Measurements from ENCODE around the gene RNF214.
"Not testable (repeated sequence)": the region's sequence is repeated elsewhere in the genome, so short reads cannot be mapped to it uniquely, and the experiment has no call there.

The RNF214 gene

GRCh38 chr11:117230999-117231841, 1.3 kb upstream of the RNF214 start:
- peak; percentile 39 for DNase-seq (ENCODE audit: low read depth, low spot score)

- DNase-seq (ENCODE audit: low read depth, low spot score) = no peak
Observed at GRCh38 chr11:117231842-117232091, 704 bp upstream of the RNF214 start, which contains the start of gene PCSK7. PCSK7 (minus strand) TSS chr11:117232073; CDS start chr11:117229844, 2,229 bp downstream.

GRCh38 chr11:117232911-117233409, 489 bp downstream of the RNF214 start:
- DNase-seq (ENCODE audit: low read depth, low spot score) = peak; percentile 31

- no peak for DNase-seq (ENCODE audit: low read depth, low spot score)
Observed at GRCh38 chr11:117238221-117238620, 5.8 kb downstream of the RNF214 start.

DNA sequence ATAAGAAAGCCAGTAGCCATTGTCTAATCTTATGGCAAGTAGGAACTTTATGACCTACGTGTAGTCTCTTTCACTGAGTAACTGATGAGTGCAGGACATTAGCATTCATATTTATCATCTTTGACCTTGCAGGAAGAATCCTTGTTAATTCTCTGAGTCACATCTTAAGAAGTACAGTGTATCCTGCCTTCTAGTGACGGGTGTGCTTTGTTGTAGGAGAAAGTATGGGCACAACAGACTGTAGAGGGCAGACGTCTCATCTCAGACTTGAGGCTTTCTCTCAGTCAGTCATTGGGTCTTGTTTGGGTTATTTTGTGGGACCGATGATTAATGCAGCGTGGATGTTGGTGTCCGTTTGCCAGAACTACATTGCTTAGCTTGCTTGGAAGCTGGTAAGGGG, 6.8 kb downstream of the RNF214 start:
- DNase-seq (ENCODE audit: low read depth, low spot score) = no peak

- no peak for DNase-seq (ENCODE audit: low read depth, low spot score)
Observed at GRCh38 chr11:117248341-117248740, 15.9 kb downstream of the RNF214 start.

DNA sequence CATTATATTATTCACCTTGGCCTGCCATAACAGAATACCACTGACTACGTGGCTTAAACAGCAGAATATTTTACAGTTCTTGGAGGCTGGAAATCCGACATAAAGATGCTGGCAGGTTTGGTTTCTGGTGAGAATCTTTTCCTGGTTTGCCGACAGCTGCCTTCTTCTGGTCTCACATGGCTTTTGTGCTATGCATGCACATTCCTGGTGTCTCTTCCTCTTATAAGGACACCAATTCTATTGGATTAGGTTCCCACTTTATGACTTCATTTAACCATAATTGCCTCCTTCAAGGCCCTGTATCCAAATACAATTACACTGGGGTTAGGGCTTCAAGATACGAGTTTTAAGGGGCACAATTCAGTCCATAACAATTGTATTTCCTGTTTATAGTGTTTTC, 17.1 kb downstream of the RNF214 start:
- no peak for DNase-seq (ENCODE audit: low read depth, low spot score)

DNA sequence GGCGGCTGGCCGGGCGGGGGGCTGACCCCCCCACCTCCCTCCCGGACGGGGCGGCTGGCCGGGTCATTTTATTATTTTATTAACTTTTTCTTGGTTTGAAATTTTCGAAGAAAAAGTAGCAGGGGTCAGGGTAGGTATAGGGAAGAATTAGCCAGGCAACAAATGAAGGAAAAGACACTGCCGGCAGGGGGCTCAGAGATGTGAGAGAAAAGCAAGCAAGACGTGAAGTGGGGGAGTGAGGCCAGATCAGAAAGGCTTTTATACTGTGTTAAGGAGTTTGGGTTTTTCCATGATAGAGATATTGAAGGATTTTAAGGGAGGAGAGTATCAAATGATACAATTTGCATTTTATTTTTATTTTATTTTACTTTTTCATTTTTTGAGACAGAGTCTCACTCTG, 19.0 kb downstream of the RNF214 start:
- no peak for DNase-seq (ENCODE audit: low read depth, low spot score)

DNA sequence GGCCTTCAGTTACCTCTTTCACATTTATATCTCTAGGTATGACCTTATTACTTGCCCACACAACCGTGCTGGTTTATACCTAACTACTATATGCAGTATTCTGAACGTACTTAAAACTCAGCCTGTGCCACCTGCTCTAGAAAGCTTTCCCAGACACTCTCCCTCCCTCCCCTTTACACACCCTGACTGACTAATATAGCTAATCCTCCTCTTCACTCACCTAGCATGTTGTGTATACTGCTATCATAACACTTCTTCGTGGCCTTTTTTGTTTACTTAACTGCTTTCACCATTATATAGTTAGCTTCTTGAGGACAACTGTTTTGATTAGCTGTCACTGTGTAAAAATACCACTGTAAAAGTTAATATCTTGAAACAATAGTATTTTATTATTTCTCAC, 23.5 kb downstream of the RNF214 start:
- DNase-seq (ENCODE audit: low read depth, low spot score) = no peak

DNA sequence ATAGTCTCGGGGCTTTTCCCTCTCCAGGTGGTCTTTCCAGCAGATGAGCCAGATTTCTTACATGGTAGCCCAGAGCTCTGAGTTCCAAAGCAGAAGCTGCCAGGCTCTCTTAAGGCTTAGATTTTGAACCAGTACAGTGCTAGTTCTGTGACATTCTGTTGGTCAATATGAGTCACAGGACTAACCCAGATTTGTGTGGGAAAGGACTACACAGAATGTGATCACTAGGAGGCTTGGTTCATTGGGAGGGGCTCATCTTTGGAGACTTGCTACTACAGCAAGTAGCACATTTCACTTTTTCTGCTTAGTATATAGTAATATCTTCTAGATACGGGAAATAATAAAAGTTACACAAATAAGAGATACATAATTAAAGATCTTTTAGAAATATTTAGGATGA, 24.1 kb downstream of the RNF214 start:
- no peak for DNase-seq (ENCODE audit: low read depth, low spot score)

GRCh38 chr11:117258576-117258975, 26.1 kb downstream of the RNF214 start:
- no peak for DNase-seq (ENCODE audit: low read depth, low spot score)

- no peak for DNase-seq (ENCODE audit: low read depth, low spot score)
Observed at GRCh38 chr11:117259417-117259816, 26.9 kb downstream of the RNF214 start.

DNA sequence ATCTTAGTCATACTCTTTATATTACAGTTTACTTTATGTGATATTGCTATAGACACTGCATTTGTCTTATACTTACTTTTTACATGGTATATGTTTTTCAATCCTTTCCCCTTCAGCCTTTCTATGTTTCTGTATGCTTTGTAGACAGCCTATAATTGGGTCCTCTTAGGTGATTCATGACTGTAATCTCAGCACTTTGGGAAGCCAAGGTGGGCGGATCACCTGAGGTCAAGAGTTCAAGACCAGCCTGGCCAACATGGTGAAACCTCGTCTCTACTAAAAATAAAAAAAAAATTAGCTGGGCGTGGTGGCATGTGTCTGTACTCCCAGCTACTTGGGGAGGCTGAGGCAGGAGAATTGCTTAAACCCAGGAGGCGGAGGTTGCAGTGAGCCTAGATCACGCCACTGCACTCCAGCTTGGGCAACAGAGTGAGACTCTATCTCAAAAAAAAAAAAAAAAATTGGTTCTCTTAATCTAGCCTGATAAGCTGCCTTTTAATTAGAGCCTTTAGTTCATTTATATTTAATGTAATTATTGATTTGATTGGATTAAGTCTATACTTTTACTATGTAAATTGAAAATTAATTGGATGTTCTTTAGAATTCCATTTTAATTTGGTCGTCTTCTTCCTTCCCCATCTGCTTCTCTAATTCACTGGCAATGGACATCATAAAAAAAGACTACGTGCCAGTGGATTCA, 32.3 kb downstream of the RNF214 start:
- DNase-seq (ENCODE audit: low read depth, low spot score) = not testable (repeated sequence)

GRCh38 chr11:117265745-117266144, 33.3 kb downstream of the RNF214 start:
- no peak for DNase-seq (ENCODE audit: low read depth, low spot score)

DNA sequence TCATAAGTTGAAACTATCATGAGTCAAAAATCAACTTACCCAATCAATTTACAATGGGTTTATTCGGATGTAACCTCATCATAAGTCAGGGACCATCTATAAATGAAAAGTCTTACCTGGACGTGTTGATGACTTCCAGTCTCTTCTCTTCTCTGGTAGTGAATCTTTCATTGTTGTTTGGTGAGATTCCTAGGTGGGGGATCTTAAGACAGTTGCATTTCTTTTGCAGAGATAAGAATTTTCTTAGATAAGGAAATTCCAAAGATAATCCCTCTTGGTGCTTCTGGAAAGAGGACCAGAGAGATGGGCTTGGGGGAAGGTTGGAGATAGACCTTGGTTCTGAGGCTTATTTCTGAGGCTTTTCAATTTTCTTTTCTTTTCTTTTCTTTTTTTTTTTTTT, 37.4 kb downstream of the RNF214 start:
- peak; percentile 42 for DNase-seq (ENCODE audit: low read depth, low spot score)

- peak; percentile 61 for DNase-seq (ENCODE audit: low read depth, low spot score)
Observed at GRCh38 chr11:117271208-117271607, 38.7 kb downstream of the RNF214 start.

- not testable (repeated sequence) for DNase-seq (ENCODE audit: low read depth, low spot score)
Observed at GRCh38 chr11:117272175-117272574, 39.7 kb downstream of the RNF214 start.

DNA sequence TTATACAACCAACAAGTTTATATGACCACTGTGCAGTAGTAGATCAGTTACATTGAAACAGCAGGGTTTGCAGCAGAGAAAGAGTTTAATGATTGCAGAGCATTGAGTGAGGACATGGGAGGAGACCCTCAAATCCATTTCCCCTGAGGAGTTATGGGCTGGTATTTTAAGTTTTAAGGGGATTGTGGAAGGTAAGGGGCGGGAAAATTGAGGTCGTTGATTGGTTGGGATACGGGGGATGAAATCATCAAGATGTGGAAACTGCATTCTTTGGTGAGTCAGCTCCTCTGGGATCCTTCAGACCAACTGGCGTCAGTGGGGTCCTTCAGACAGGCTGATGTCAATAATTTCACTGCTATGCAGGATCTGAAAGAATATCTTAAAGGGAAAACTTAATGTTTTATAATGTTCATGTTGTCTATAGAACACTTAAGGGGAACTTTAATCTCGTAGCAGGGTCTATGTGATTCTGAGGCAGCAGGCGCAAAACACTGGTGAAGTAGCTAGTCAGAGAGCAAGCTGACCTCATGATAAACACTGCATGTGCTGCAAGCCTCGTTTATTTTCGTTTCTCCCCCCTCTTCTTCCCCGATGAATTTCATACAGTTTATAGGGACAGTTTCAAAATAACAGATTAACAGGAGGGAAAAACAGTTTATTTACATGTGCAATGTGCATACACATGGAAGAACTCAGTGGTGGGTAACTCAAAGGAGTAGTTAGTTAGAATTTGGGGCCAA, 41.2 kb downstream of the RNF214 start:
- peak; percentile 63 for DNase-seq (ENCODE audit: low read depth, low spot score)

DNA sequence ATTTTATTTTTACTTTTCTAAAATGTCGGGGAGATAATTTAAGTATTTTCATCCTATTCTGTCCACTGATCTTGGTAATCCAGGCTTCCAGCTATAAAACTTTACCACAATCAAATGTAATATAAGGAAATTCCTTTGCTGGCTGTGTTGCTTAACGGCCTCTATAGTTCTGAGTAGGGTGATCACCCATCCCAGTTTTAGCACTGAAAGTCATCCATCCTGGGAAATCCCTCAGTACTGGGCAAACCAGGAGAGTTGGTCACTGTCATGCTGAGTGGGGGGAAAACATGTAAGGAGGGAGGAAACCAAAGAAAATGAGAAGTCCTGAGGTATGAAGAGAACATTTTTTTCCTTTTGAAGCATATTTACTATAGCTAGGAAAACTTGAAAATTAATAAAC, 45.9 kb downstream of the RNF214 start:
- DNase-seq (ENCODE audit: low read depth, low spot score) = no peak

DNA sequence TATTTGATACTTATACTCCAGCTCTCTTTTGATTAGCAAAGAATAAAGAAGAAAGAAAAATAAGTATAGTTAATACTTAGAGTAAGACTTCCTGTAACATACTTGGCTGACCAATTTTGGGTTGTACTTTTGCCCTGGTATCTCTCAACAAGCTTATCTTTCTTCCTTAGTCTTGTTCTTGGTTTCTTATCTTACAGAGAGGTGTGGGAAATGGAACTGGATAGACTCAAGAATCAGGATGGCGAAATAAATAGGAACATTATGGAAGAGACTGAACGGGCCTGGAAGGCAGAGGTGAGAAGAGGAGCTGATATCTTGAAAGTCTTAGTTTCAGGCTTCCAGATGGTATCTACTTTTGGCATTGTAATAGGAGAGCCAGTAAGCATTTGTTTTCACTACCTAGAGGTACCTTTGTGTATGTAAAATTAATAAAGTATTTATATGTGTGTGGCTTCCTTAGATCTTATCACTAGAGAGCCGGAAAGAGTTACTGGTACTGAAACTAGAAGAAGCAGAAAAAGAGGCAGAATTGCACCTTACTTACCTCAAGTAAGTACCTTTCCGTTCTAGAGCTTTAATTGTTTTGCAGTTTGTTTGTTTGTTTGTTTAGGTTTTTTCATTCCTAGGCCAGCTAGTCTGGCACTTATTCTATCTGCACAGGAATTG, 47.4 kb downstream of the RNF214 start:
- DNase-seq (ENCODE audit: low read depth, low spot score) = no peak

DNA sequence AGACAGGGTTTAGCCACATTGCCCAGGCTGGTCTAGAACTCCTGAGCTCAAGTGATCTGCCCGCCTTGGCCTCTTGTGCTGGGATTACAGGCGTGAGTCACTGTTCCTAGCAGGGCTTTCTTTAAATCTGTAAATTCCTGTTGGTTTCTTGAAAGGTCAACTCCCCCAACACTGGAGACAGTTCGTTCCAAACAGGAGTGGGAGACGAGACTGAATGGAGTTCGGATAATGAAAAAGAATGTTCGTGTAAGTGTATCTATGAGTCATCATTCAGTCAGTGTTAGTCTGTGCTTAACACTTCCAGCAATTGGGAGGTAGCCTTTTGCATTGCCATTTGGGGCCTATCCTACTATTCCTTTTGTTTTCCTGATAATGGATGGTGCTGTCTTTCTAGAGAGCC, 48.7 kb downstream of the RNF214 start:
- peak; percentile 61 for DNase-seq (ENCODE audit: low read depth, low spot score)

DNA sequence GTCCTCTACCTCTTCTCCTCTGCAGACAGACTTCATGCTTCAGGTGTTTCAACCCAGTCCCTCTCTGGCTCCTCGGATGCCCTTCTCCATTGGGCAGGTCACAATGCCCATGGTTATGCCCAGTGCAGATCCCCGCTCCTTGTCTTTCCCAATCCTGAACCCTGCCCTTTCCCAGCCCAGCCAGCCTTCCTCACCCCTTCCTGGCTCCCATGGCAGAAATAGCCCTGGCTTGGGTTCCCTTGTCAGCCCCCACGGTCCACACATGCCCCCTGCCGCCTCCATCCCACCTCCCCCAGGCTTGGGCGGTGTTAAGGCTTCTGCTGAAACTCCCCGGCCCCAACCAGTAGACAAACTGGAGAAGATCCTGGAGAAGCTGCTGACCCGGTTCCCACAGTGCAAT, 49.4 kb downstream of the RNF214 start:
- no peak for DNase-seq (ENCODE audit: low read depth, low spot score)
